ENCODE data around the gene TTLL5. TPM values are rescaled to one million over a fixed set of nuclear protein-coding genes. Genes with fewer than 3 reads are reported as not detected.

Gene TTLL5
- total and polyA plus RNA-seq, 9 of the 15 experiments (the other 6 are each of a cell fraction or from before 2014, with no cell fraction given), result 4.1 to 18.9 (median 12.6) TPM

DNA sequence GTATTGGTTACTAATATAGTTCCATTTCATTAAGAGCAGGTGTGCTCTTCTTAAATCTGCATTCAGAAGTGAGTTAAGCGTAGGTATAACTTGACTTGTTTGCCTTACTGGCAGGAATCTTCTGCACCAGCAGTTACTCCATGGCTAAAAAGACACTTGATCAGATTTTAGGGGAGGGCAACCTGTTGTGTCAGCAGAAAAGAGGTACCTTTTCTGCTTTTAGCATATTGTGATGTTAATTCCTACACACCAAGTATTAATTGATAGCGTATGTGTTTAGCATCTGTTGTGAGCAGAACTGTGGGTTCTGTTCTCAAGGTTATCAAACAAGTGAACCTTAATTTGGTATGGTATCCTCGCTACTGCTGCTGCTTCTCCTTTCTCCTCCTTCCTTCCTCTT lies 38.3 kb downstream of the TTLL5 start (continued):
- TF ChIP-seq, protein P1, sequence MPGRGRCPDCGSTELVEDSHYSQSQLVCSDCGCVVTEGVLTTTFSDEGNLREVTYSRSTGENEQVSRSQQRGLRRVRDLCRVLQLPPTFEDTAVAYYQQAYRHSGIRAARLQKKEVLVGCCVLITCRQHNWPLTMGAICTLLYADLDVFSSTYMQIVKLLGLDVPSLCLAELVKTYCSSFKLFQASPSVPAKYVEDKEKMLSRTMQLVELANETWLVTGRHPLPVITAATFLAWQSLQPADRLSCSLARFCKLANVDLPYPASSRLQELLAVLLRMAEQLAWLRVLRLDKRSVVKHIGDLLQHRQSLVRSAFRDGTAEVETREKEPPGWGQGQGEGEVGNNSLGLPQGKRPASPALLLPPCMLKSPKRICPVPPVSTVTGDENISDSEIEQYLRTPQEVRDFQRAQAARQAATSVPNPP (IDR thresholded peaks at IDR 0.05; ENCODE audit: borderline replicate concordance, insufficient read depth, insufficient read length), result no peak
- no peak for TF ChIP-seq ZNF561 (CRISPR knock-in tag; conservative IDR thresholded peaks at IDR 0.05)

DNA sequence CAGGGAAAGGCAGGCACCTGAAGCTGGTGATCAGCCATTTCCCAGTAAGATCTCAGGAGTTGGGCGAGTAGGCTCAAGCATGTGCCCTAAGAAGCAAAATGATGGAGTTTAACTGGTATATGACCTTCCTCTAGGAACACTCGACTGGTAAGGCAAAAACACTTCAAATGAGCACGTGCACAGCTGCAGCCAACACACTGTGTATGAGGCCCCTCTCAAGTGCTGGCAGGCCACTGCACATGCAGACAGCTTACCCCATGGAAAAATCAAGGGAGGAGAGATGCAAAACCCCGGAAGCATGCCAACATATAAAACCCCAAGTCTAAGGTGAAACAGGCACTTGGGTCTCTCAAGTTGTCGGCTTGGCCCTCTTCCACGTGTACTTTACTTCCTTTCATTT lies 39.2 kb downstream of the TTLL5 start:
- H3K36me3 ChIP-seq (ENCODE audit: control insufficient read depth, insufficient read depth, low read length), result peaks cover 13% of the 10 kb centered on the region; the same call in 1 of the 3 replicates
- intact Hi-C loops (cut with micrococcal nuclease), result loop anchor here (10.0 kb wide), 1 partner anchor 685 kb away; no protein-coding TSS in a partner anchor
- H3K9me3 ChIP-seq (replicated peaks; ENCODE audit: control insufficient read depth, insufficient read depth, low read depth, low read length), result no peaks in the 10 kb centered on the region
- H3K9me1 ChIP-seq (ENCODE audit: control insufficient read depth, insufficient read depth, low read length), result no peaks in the 10 kb centered on the region
- no peak overlapping the region for H3K4me3 ChIP-seq
- ChIA-PET POLR2A (no interaction called here), CTCF (ENCODE audit: low intra/inter-chr PET ratio) (interaction anchor here (0.6 kb wide), 1 partner anchor 56 kb away, joined by 3 read pairs; no protein-coding TSS in a partner anchor)
- no peaks in the 10 kb centered on the region for H3K4me1 ChIP-seq (replicated peaks in 1 of 2; ENCODE audit: control insufficient read depth in 2 of 2, insufficient read depth in 2 of 2, low read length in 2 of 2)
- no peaks in the 10 kb centered on the region for H3K27me3 ChIP-seq (ENCODE audit: control insufficient read depth in 2 of 2, insufficient read depth in 2 of 2, low read length in 2 of 2)
- H3K27ac ChIP-seq (ENCODE audit: extremely low read depth, low read depth, low read length), result no peak overlapping the region
- no peaks in the 10 kb centered on the region for H4K20me1 ChIP-seq (replicated peaks; ENCODE audit: control insufficient read depth, insufficient read depth, low read length)
- in situ Hi-C loops (cut with MboI), result loop anchor here (25.0 kb wide), 1 partner anchor 687 kb away; the partner anchor contains the start of gene ESRRB
- DNase-seq (ENCODE audit: extremely low read depth in 1 of 4, low spot score in 3 of 4), result no peak
- no peak overlapping the region for H3K4me2 ChIP-seq (ENCODE audit: insufficient read depth, low read length)
- no peaks in the 10 kb centered on the region for H3K79me2 ChIP-seq (ENCODE audit: control insufficient read depth, insufficient read depth, low read length)
- no TSS peak for BruUV-seq (replicated peaks)
- TF ChIP-seq ZNF23 (CRISPR knock-in tag; IDR thresholded peaks at IDR 0.05) (no peak), SMARCA4 (IDR thresholded peaks at IDR 0.05) (no peak)
- TF ChIP-seq, protein P2, sequence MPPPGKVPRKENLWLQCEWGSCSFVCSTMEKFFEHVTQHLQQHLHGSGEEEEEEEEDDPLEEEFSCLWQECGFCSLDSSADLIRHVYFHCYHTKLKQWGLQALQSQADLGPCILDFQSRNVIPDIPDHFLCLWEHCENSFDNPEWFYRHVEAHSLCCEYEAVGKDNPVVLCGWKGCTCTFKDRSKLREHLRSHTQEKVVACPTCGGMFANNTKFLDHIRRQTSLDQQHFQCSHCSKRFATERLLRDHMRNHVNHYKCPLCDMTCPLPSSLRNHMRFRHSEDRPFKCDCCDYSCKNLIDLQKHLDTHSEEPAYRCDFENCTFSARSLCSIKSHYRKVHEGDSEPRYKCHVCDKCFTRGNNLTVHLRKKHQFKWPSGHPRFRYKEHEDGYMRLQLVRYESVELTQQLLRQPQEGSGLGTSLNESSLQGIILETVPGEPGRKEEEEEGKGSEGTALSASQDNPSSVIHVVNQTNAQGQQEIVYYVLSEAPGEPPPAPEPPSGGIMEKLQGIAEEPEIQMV (tag; conservative IDR thresholded peaks at IDR 0.05; ENCODE audit: low read depth), result no peak
- FAIRE-seq, result no peak
- no peak overlapping the region for H2AFZ ChIP-seq (ENCODE audit: low read depth, low read length)
- 71% methylated on average over 6 of the region's 6 CpGs for WGBS (ENCODE audit: insufficient coverage, low coverage, missing lambda C conversion rate)
- no peak overlapping the region for H3K9ac ChIP-seq (ENCODE audit: insufficient read depth in 1 of 2, low read depth in 2 of 2, low read length in 2 of 2)
- ATAC-seq, result no peak
